PC-3 (cell line): ENCODE measurements around the gene CHPT1. TPM values are rescaled to one million over a fixed set of nuclear protein-coding genes. Genes with fewer than 3 reads are reported as not detected.

Source experiments
- ATAC-seq: fragments of 200-7000 bp; cut with Tn5 transposase; 2 replicates; pipeline ENCODE4 v1.9.1; 2020; ENCODE audit warnings: mild to moderate bottlenecking, moderate library complexity
- BruUV-seq: library from RNA; stranded (reverse); fragments of 400-500 nt; replicated peaks from 2 replicates; lab custom pipeline; 2021; lab: Mats Ljungman, UMichigan
- CTCF ChIA-PET: fragments of 300-600 bp; sonication (Branson Sonifier 250); formaldehyde crosslinking; loops from one replicate; lab custom pipeline; 2022; ENCODE audit warnings: antibody characterized with exemption; lab: Charles Lee
- POLR2A ChIA-PET: fragments of 300-600 bp; sonication (Branson Sonifier 250); formaldehyde crosslinking; loops from one replicate; lab custom pipeline; 2022; ENCODE audit warnings: antibody characterized with exemption; ENCODE audit not compliant: unreplicated experiment; lab: Charles Lee
- DNase-seq: peaks from one replicate; pipeline ENCODE4 v3.0.0-alpha.2; 2015
- H2AFZ ChIP-seq: fragments of 300-600 bp; sonication (generic); 2 replicates; pipeline ENCODE4 v1.6.0; 2016; ENCODE audit warnings: antibody characterized with exemption, low read length
- H3F3A ChIP-seq: fragments of 300-600 bp; sonication (generic); one replicate; pipeline ENCODE4 v1.6.0; 2017; ENCODE audit warnings: antibody characterized with exemption, low read length, control low read depth, mild to moderate bottlenecking; ENCODE audit not compliant: unreplicated experiment
- H3K27ac ChIP-seq: fragments of 300-600 bp; sonication (generic); 2 replicates; pipeline ENCODE4 v1.5.1; 2016; ENCODE audit warnings: mild to moderate bottlenecking, low read length
- H3K27me3 ChIP-seq: fragments of 300-600 bp; sonication (generic); 2 replicates; pipeline ENCODE4 v1.6.1; 2016; ENCODE audit warnings: low read length, mixed read lengths
- H3K36me3 ChIP-seq: fragments of 300-600 bp; sonication (generic); 2 replicates; pipeline ENCODE4 v1.6.1; 2016; ENCODE audit warnings: low read depth, mixed run types, low read length, mixed read lengths
- H3K4me1 ChIP-seq: fragments of 300-600 bp; sonication (generic); 2 replicates; pipeline ENCODE4 v1.5.1; 2016; ENCODE audit warnings: low read length; ENCODE audit not compliant: insufficient read depth
- H3K4me2 ChIP-seq: fragments of 300-600 bp; sonication (generic); 2 replicates; pipeline ENCODE4 v1.6.0; 2016; ENCODE audit warnings: low read length
- H3K4me3 ChIP-seq: fragments of 300-600 bp; sonication (generic); 2 replicates; pipeline ENCODE4 v1.5.1; 2016; ENCODE audit warnings: mild to moderate bottlenecking, low read length, mixed read lengths
- H3K79me2 ChIP-seq: fragments of 300-600 bp; sonication (generic); 2 replicates; pipeline ENCODE4 v1.6.1; 2017; ENCODE audit warnings: low read length, mixed read lengths
- H3K9ac ChIP-seq: fragments of 300-600 bp; sonication (generic); 2 replicates; pipeline ENCODE4 v1.6.0; 2016; ENCODE audit warnings: mild to moderate bottlenecking, low read length
- H3K9me2 ChIP-seq: fragments of 300-600 bp; sonication (generic); replicated peaks from 2 replicates; pipeline ENCODE4 v1.6.1; 2016; ENCODE audit warnings: mixed run types, low read length, mixed read lengths
- H3K9me3 ChIP-seq: fragments of 300-600 bp; sonication (generic); 2 replicates; pipeline ENCODE4 v1.6.1; 2016; ENCODE audit warnings: low read length, mixed read lengths
- H4K20me1 ChIP-seq: fragments of 300-600 bp; sonication (generic); 2 replicates; pipeline ENCODE4 v1.6.1; 2016; ENCODE audit warnings: low read length, mixed read lengths
- EZH2 ChIP-seq: fragments of 300-600 bp; sonication (generic); IDR thresholded peaks from one replicate; pipeline ENCODE4 v1.6.1; 2017; ENCODE audit warnings: antibody characterized with exemption, mild to moderate bottlenecking, low read length; ENCODE audit not compliant: unreplicated experiment
- EZH2phosphoT487 ChIP-seq: fragments of 300-600 bp; sonication (generic); IDR thresholded peaks from 2 replicates; pipeline ENCODE4 v1.6.1; 2018; ENCODE audit warnings: mild to moderate bottlenecking, antibody characterized with exemption, low read length, borderline replicate concordance
- intact Hi-C: fragments of 100-400 bp; cut with micrococcal nuclease; formaldehyde crosslinking; loops from 2 replicates; pipeline ENCODE4 v1.9.0; 2023
- total RNA-seq: library from RNA; depleted of rRNA; stranded (reverse); fragments of >200 nt; gene quantifications from 2 replicates; pipeline ENCODE4 v1.2.3, GENCODE V29; 2014
- TF ChIP-seq, protein P1 (sequence below): fragments of 300-600 bp; sonication (generic); conservative IDR thresholded peaks from 2 replicates; pipeline ENCODE4 v1.5.1; 2017; ENCODE audit warnings: antibody characterized with exemption, low read depth, mild to moderate bottlenecking, low read length

Gene CHPT1
- total RNA-seq, 1 experiment from 2014 or later = 55.3 TPM

DNA sequence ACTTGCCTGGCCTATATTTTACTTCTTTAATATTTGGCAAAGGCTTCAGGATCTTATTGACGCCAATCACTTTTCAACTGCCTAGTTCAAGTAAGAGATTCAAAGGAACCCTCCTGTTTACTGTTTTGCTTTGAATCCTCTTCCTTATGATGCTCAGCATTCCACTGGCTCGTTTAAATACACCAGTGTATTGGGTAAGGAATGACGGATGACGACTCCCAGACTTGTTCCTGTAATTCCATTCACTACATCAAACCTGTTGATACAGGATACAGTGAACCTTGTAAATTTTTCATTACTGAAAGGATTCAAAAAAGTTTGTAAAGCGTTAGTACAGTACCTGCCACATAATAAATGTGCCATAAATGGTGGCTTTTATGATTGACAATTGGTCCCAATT is 43.5 kb downstream of the CHPT1 start:
- H3K27ac ChIP-seq = no peak overlapping the region
- no peaks in the 10 kb centered on the region for H3K4me1 ChIP-seq
- H4K20me1 ChIP-seq = no peaks in the 10 kb centered on the region
- DNase-seq (no peak), ATAC-seq (no peak)
- H3F3A ChIP-seq = no peaks in the 10 kb centered on the region
- H3K9me2 ChIP-seq = no peaks in the 10 kb centered on the region
- H3K79me2 ChIP-seq = no peaks in the 10 kb centered on the region
- no peak overlapping the region for H3K4me2 ChIP-seq
- intact Hi-C loops = no loop called here
- H3K4me3 ChIP-seq = no peak overlapping the region
- CTCF ChIA-PET = no interaction called here
- POLR2A ChIA-PET = no interaction called here
- no TSS peak for BruUV-seq
- H3K9me3 ChIP-seq = no peaks in the 10 kb centered on the region
- no peaks in the 10 kb centered on the region for H3K27me3 ChIP-seq
- no peak for TF ChIP-seq EZH2
- no peak for TF ChIP-seq EZH2phosphoT487
- TF ChIP-seq, protein P1, sequence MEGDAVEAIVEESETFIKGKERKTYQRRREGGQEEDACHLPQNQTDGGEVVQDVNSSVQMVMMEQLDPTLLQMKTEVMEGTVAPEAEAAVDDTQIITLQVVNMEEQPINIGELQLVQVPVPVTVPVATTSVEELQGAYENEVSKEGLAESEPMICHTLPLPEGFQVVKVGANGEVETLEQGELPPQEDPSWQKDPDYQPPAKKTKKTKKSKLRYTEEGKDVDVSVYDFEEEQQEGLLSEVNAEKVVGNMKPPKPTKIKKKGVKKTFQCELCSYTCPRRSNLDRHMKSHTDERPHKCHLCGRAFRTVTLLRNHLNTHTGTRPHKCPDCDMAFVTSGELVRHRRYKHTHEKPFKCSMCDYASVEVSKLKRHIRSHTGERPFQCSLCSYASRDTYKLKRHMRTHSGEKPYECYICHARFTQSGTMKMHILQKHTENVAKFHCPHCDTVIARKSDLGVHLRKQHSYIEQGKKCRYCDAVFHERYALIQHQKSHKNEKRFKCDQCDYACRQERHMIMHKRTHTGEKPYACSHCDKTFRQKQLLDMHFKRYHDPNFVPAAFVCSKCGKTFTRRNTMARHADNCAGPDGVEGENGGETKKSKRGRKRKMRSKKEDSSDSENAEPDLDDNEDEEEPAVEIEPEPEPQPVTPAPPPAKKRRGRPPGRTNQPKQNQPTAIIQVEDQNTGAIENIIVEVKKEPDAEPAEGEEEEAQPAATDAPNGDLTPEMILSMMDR = no peak
- H3K9ac ChIP-seq = no peak overlapping the region
- no peaks in the 10 kb centered on the region for H3K36me3 ChIP-seq
- H2AFZ ChIP-seq = no peak overlapping the region

DNA sequence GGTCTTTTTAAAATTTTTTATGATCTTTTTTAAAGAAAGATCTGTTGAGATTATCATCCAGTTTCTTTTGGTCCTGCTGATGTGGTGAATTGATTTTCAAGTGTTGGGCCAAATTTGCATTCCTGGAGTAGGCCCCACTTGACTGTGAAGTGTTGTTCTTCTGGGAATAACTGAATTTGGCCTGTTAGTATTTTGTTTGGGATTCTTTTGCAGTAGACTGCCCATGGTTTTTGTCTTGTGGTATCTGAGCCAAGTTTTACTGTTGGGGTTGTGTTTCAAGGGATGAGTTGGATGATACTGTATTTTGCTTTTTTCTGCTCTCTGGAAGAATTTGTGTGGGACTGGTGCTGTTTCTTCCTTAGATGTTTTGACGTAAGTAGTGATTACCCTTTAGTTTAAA is 45.8 kb downstream of the CHPT1 start:
- POLR2A ChIA-PET = no interaction called here
- Histone ChIP-seq H4K20me1 (no peaks in the 10 kb centered on the region), H3K4me2 (no peak overlapping the region), H3K4me1 (no peaks in the 10 kb centered on the region), H3F3A (no peaks in the 10 kb centered on the region), H3K4me3 (no peak overlapping the region), H3K27ac (no peak overlapping the region), H3K36me3 (no peaks in the 10 kb centered on the region), H3K9ac (no peak overlapping the region), H3K79me2 (no peaks in the 10 kb centered on the region), H3K9me2 (no peaks in the 10 kb centered on the region), H3K27me3 (no peaks in the 10 kb centered on the region), H2AFZ (no peak overlapping the region), H3K9me3 (no peaks in the 10 kb centered on the region)
- CTCF ChIA-PET = no interaction called here
- DNase-seq (no peak), ATAC-seq (no peak)
- TF ChIP-seq EZH2phosphoT487 = no peak
- TF ChIP-seq, protein P1 = no peak
- no peak for TF ChIP-seq EZH2
- BruUV-seq = no TSS peak
- intact Hi-C loops = no loop called here

DNA sequence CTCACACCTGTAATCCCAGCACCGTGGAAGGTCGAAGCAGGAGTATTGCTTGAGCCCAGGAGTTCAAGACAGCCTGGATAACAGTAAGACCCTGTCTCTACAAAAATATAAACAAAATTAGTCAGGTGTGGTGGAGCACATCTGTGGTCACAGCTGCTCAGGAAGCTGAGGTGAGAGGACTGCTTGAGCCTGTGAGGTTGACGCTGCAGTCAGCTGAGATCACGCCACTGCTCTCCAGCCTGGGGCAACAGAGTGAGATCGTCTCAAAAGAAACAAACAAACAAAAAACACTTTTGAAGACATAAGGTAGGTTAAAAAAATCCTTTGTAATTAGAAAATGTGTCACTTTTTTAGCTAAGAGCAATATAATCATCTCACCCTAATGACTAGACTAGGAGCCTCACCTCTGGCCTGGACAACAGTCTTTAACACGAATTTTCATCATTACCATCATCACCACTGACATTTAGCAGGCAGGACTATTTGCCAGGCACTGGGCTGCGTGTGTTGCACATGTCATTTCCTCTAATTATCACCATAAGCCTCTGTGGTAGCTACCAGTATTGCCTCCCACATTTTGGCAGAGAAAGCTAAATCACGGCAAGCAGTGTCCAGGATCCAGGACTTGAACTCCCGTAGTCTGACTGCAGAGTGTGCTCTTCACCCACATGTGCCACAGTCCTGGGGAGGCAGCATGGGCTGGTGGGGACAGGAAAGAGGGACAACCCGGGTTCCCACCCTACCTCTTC is 46.5 kb downstream of the CHPT1 start:
- ChIA-PET CTCF (no interaction called here), POLR2A (no interaction called here)
- no TSS peak for BruUV-seq
- no peaks in the 10 kb centered on the region for H3K27me3 ChIP-seq
- intact Hi-C loops = no loop called here
- ATAC-seq (no peak), DNase-seq (no peak)
- H3K4me3 ChIP-seq = no peak overlapping the region
- no peaks in the 10 kb centered on the region for H3K4me1 ChIP-seq
- no peak overlapping the region for H3K4me2 ChIP-seq
- H4K20me1 ChIP-seq = no peaks in the 10 kb centered on the region
- no peak overlapping the region for H3K9ac ChIP-seq
- TF ChIP-seq EZH2 (no peak), EZH2phosphoT487 (no peak)
- TF ChIP-seq, protein P1 = no peak
- no peaks in the 10 kb centered on the region for H3K36me3 ChIP-seq
- no peaks in the 10 kb centered on the region for H3K79me2 ChIP-seq
- H3F3A ChIP-seq = no peaks in the 10 kb centered on the region
- no peak overlapping the region for H3K27ac ChIP-seq
- H2AFZ ChIP-seq = no peak overlapping the region
- H3K9me2 ChIP-seq = no peaks in the 10 kb centered on the region
- H3K9me3 ChIP-seq = no peaks in the 10 kb centered on the region
